AG09309 (cell line): ENCODE results near the gene ZNF69.
"Not testable (repeated sequence)": the region's sequence is repeated elsewhere in the genome, so short reads cannot be mapped to it uniquely, and the experiment has no call there.

Experiments
- DNase-seq: peaks from one replicate; pipeline ENCODE4 v3.0.0-alpha.2; 2010; ENCODE audit warnings: low read depth
- H3K4me3 ChIP-seq: 2 replicates; pipeline ENCODE4 v1.5.1; 2011; ENCODE audit warnings: mild to moderate bottlenecking, low read depth, low read length, moderate library complexity; ENCODE audit not compliant: control insufficient read depth
- CTCF ChIP-seq: IDR thresholded peaks from 2 replicates; pipeline ENCODE4 v1.5.1; 2011; ENCODE audit warnings: mild to moderate bottlenecking, low read depth, low read length, inconsistent platforms; ENCODE audit not compliant: insufficient read depth, control insufficient read depth; ENCODE audit errors: missing control alignments

Gene ZNF69

GRCh38 chr19:11853358-11853757 lies 34.2 kb upstream of the ZNF69 start:
- TF ChIP-seq CTCF = no peak
- no peak for DNase-seq
- no peak overlapping the region for H3K4me3 ChIP-seq

GRCh38 chr19:11856596-11857250 lies 30.9 kb upstream of the ZNF69 start:
- no peak overlapping the region for H3K4me3 ChIP-seq
- no peak for DNase-seq
- TF ChIP-seq CTCF = no peak

GRCh38 chr19:11860721-11861120 lies 26.9 kb upstream of the ZNF69 start:
- no peak overlapping the region for H3K4me3 ChIP-seq
- no peak for DNase-seq
- TF ChIP-seq CTCF = no peak

GRCh38 chr19:11861301-11861700 lies 26.3 kb upstream of the ZNF69 start:
- no peak overlapping the region for H3K4me3 ChIP-seq

GRCh38 chr19:11867766-11868165 lies 19.8 kb upstream of the ZNF69 start:
- not testable (repeated sequence) for DNase-seq, H3K4me3 ChIP-seq

More at GRCh38 chr19:11861301-11861700, 26.3 kb upstream of the ZNF69 start:
- no peak for DNase-seq
- TF ChIP-seq CTCF = no peak

- no peak overlapping the region for H3K4me3 ChIP-seq
Measured at GRCh38 chr19:11868188-11868587, 19.4 kb upstream of the ZNF69 start.

GRCh38 chr19:11872624-11873023 lies 15.0 kb upstream of the ZNF69 start:
- no peak overlapping the region for H3K4me3 ChIP-seq
- no peak for DNase-seq
- TF ChIP-seq CTCF = no peak

More at GRCh38 chr19:11868188-11868587, 19.4 kb upstream of the ZNF69 start:
- no peak for DNase-seq
- no peak for TF ChIP-seq CTCF
